HL-60 (cell line): Measurements from ENCODE around the gene SMYD1.

Experiments
- CTCF ChIP-seq: IDR thresholded peaks from one replicate; pipeline ENCODE4 v1.5.1; 2011; ENCODE audit warnings: low read length, control low read depth, inconsistent platforms; ENCODE audit not compliant: insufficient read depth
- GABPA ChIP-seq: IDR thresholded peaks from 2 replicates; pipeline ENCODE4 v1.6.1; 2012; ENCODE audit warnings: low read depth
- POLR2AphosphoS5 ChIP-seq: IDR thresholded peaks from 2 replicates; pipeline ENCODE4 v1.6.1; 2012; ENCODE audit warnings: low read depth
- REST ChIP-seq: IDR thresholded peaks from 2 replicates; pipeline ENCODE4 v1.6.1; 2012; ENCODE audit warnings: low read depth; ENCODE audit not compliant: insufficient replicate concordance
- SPI1 ChIP-seq: IDR thresholded peaks from 2 replicates; pipeline ENCODE4 v1.6.1; 2012; ENCODE audit warnings: low read depth, mild to moderate bottlenecking, borderline replicate concordance

GRCh38 chr2:88128654-88129312 lies 61.2 kb downstream of the SMYD1 start:
- no peak for TF ChIP-seq CTCF
- no peak for TF ChIP-seq REST
- TF ChIP-seq POLR2AphosphoS5 = no peak
- TF ChIP-seq GABPA = no peak
- TF ChIP-seq SPI1 = no peak
